NCI-H2107 (cell line): ENCODE measurements around the gene PRKN.
"Not testable (repeated sequence)": the region's sequence is repeated elsewhere in the genome, so short reads cannot be mapped to it uniquely, and the experiment has no call there.

Experiments
- DNase-seq: peaks from one replicate; lab custom pipeline; 2025; lab: John Stamatoyannopoulos, UW

The PRKN gene

GRCh38 chr6:161901740-161902426, 825.7 kb downstream of the PRKN start:
- DNase-seq, result no peak

GRCh38 chr6:161894436-161894835, 833.1 kb downstream of the PRKN start:
- DNase-seq, result no peak

- DNase-seq, result no peak
These were observed 836.0 kb downstream of the PRKN start for GRCh38 chr6:161891542-161891941.

GRCh38 chr6:161890832-161891297, 836.7 kb downstream of the PRKN start:
- DNase-seq, result no peak

GRCh38 chr6:161890133-161890831, 837.3 kb downstream of the PRKN start:
- DNase-seq, result no peak

GRCh38 chr6:161889324-161889723, 838.2 kb downstream of the PRKN start:
- no peak for DNase-seq

- DNase-seq, result not testable (repeated sequence)
These were observed 841.0 kb downstream of the PRKN start for GRCh38 chr6:161886545-161886944.

GRCh38 chr6:161884782-161885181, 842.8 kb downstream of the PRKN start:
- DNase-seq, result no peak

- DNase-seq, result no peak
These were observed 845.3 kb downstream of the PRKN start for GRCh38 chr6:161882196-161882765.

- no peak for DNase-seq
These were observed 847.5 kb downstream of the PRKN start for GRCh38 chr6:161880056-161880455.

GRCh38 chr6:161876231-161876630, 851.3 kb downstream of the PRKN start:
- no peak for DNase-seq

GRCh38 chr6:161870236-161870901, 857.2 kb downstream of the PRKN start:
- DNase-seq, result no peak

- no peak for DNase-seq
These were observed 858.1 kb downstream of the PRKN start for GRCh38 chr6:161869491-161869890.

- DNase-seq, result no peak
These were observed 861.0 kb downstream of the PRKN start for GRCh38 chr6:161866570-161866969.

- not testable (repeated sequence) for DNase-seq
These were observed 866.5 kb downstream of the PRKN start for GRCh38 chr6:161861061-161861460.

- DNase-seq, result no peak
These were observed 873.9 kb downstream of the PRKN start for GRCh38 chr6:161853657-161854056.

- DNase-seq, result not testable (repeated sequence)
These were observed 876.1 kb downstream of the PRKN start for GRCh38 chr6:161851486-161851885.

GRCh38 chr6:161850562-161850961, 877.0 kb downstream of the PRKN start:
- no peak for DNase-seq

- no peak for DNase-seq
These were observed 879.9 kb downstream of the PRKN start for GRCh38 chr6:161847628-161848027.

GRCh38 chr6:161844804-161845203, 882.8 kb downstream of the PRKN start:
- DNase-seq, result no peak

- no peak for DNase-seq
These were observed 884.5 kb downstream of the PRKN start for GRCh38 chr6:161843066-161843465.

GRCh38 chr6:161840380-161840779, 887.2 kb downstream of the PRKN start:
- no peak for DNase-seq
